Medulla oblongata (tissue), 1 donor: ENCODE results near the gene NT5C3B.
"Not testable (repeated sequence)": the region's sequence is repeated elsewhere in the genome, so short reads cannot be mapped to it uniquely, and the experiment has no call there.

Experiments
- DNase-seq: peaks from one replicate; pipeline ENCODE4 v3.0.0-alpha.2; 2015; ENCODE audit errors: extremely low spot score

Gene NT5C3B

DNA sequence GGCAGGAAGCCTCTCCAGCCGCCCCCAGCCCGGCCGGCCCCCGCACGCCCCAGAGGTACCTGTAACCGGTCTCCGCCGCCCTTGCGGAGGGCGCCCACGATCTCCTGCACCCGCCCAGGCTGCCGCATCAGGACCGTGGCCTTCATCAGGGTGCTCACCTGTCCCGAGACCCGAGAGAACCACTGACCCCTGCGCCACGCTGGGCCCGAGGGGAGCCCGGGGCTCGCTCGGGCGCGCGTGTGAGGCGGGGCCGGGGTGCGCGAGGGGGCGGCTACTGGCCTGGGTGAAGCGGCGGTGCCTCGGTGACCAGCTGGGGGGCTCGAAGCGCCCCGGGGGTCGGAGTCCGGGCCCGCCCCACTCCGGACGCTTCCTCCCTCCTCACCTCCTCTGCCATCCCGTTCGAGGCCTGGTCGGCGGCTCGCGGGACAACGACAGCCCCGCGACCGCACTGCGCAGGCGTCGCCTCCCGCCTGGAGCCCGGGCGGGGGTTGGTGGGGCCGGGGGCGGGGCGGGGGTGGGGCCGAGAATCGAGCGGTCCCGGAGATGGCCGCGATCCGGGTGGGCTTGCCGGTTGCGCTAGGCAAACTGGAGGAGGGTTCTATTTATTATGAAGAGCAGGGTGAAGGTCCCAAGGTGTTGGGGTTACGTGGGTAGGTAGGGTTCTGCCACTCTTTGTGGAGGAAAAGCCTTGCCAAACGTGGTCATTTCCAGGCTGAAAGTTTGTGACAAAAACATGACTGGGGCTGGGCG, at the start of gene NT5C3B:
Gene NT5C3B, minus strand, starts transcription at position 433 of the 750 bp plus-strand sequence. Its CDS starts 39 bp downstream, at position 394.
- DNase-seq, result peak; percentile 56

DNA sequence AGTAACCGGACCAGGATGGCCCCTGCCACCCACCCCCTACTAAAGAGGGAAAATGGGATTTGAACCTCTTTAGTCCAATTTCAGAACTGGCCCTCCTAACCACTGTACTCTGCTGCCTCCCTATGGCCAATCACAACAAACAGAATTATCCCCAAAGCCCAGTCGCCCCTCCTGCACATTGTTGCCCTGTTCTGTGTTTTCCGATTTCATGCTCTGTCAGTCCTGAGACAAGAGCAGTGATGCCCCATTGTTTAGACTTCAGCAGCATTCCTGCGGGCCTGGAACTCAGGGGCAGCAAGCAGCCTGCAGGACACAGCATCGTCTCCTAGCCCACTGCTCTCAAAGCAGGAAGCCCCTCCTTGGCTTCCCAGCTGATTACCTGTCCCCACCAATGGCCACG, 49.7 kb upstream of the NT5C3B start:
- no peak for DNase-seq

DNA sequence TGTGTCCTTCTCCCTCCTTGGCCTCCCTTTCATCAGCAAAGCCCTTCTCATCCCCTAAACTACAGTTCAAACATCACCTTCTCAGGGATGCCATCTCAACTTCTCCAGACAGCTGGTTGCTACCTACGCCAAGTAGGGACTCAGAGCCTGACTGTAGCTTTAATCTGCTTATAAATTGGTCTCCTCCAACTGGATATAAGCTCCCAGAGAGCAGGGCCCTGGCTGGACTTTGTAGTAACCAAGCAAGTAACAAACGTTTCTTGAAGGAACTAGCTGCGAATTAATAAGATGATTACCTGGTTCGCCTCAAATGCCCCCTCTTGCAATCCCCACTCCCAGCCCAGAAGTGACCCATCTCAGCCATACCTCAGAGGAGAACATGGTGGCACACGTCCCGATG, 46.7 kb upstream of the NT5C3B start:
- DNase-seq, result no peak

DNA sequence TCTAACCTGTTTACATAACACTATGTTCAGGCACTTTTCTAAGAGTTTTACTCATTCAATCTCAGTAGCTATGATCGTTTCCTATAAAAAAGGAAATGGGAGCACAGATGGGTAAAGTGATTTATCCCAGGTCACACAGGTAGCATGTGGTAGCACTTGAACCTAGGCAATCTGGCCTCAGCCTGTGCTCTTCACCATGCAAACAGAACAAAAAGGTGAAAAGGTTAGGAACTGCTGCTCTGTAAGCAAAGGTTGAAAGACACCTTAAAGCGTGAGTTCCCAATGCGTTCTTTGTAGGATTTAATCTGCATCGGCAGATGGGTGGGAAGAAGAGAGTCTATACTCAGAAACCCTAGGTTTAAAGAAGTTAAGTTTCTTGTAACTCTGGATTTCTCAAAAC, 44.1 kb upstream of the NT5C3B start:
- no peak for DNase-seq

DNA sequence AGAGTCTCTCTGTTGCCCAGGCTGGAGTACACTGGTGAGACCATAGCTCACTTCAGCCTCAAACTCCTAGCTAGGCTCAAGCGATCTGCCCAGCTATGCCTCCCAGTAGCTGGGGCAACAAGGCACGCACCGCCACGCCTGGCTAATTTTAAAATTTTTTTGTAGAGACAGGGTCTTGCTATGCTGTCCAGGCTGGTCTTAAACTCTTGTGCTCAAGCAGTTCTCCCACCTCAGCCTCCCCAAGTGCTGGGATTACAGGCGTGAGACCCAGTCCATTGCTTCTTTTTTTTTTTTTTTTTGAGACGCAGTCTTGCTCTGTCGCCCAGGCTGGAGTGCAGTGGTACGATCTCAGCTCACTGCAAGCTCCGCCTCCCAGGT, 38.2 kb upstream of the NT5C3B start:
- not testable (repeated sequence) for DNase-seq

DNA sequence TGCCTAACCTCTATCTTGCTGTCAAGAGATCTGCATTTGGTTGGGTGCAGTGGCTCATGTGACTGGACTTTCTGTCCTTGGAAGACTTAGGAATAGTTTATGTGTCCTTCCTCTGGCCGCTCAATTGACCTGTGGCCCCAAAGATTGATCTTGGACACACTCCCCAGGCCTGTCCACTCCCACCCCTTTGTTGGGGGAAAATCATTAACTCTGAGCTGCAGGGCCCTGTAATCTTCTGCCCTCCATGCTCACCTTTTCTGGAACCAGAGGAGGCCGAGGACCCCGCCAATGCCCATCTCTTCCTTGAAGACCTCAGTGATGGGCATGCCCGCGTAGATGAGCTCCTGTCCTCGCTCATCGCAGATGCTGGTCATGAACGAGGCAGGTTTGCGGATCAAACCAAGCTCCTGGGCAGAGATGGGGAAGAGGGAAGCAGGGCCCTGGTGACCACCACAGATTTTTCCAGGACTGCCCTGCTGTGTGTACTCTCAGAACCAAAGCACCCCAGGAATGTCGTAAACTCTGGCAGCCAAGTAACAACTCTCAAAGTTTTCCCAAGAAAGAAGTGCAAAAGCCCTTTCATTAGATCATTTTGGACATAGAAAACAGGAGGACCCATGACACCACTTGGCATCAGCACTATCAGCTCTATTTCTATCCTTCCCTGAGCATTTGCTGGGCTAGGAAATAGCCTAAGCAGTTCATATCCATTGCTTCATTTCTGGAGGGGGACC, 37.7 kb upstream of the NT5C3B start:
- no peak for DNase-seq

DNA sequence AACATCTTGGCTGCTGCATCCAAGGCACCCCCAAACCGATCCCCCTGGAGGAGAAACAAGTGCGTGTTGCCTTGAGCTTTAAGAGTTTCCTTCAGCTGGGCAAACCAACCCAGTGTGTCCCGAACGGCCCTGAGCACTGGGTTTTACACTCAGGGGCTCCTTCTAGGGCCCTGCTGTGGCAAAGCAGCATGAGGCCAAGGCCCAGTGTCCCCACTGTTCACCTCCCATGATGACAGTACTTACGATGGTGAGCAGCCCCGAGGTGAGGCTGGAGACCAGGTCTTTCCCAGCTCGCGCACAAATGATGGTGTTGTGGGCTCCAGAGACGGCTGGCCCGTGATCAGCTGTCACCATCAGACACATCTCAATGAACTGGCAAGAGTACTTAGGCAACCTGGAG, 35.8 kb upstream of the NT5C3B start:
- DNase-seq, result no peak

DNA sequence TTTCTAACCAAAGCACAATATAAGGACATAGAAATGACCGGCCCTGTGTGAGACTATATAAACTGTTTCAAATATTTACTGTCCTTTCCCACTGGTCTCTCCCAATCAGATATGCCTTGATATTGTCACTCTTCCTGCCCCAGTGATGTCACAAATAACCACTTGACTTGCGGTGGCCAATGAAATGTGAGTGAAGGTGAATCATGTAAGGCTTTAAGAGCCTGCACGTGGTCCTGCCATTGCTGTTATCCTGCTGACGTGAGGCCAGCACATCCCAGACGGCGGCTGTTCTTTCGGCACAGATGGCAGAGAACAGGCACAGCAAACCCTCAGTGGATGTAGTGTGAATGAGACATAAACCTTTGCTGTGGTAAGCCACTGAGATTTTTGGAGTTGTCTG, 34.6 kb upstream of the NT5C3B start:
- no peak for DNase-seq

DNA sequence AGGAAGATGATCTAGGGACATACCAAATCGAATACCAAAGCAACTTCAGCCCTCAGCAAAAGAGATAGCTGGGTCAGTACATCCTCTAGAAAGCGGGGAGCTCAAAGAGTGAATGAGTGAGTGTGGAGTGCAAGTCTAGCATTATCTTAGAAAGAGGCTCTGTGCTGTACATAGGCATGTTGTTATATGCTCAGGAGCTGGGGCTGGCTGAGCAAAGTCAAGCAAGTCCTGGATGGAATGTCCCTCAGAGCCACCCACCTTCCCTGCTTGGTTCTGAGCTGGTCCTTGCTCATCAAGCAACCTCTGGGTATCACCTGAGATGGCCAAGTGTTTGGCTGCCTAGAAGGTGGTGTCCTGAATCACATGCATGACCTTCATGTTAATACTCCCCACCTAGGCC, 34.1 kb upstream of the NT5C3B start:
- DNase-seq, result no peak

DNA sequence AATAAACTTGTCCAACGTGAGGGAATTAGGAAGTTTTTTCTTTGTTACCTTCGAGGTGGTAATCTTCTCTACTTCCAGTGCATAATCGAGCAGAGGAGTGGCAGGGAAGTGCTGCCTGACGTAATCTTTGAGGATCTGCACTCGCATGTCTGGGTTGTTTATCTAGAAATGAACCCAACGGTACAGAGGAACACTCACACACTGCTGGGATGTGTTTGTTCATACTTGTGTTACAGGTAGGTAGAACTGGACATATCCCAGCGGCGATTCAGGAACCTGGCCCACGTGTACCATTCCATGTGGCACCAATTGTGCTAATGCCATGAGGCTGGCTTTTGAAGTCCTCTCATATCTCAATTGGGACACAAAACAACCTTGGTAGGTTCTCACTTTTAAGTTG, 33.4 kb upstream of the NT5C3B start:
- DNase-seq, result no peak

DNA sequence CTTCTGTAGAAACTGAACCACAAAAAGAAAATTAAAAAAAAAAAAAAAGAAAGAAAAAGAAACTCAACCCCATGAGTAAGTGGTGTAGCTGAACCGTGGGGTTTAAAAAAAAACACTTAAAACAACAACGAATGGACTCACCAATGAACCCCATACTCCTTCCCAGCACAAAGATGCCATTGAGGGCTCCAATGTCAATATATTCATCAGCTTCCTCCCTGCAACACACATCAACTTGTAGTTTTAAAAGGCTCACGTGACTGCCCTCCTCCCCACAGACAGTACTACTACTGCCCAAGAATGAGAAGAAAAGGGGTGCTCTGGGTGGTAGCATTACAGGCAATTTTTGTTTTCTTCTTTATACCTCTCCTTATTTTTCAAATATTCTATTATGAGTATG, 32.5 kb upstream of the NT5C3B start:
- DNase-seq, result no peak

DNA sequence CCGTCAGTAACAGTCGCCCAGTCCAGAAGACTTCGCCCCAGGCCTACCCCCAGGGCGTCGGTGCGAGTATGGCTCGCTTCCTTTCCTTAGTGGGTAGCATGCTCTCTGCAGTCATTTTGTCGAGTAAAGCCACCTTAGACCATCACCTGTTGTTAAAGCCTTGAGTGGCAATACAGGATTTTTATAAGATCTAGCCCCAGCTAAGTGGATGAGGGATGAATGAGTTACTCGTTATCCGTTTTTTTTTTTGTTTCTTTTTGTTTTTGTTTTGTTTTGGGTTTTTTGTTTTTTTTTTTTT, 29.5 kb upstream of the NT5C3B start:
- DNase-seq, result no peak

DNA sequence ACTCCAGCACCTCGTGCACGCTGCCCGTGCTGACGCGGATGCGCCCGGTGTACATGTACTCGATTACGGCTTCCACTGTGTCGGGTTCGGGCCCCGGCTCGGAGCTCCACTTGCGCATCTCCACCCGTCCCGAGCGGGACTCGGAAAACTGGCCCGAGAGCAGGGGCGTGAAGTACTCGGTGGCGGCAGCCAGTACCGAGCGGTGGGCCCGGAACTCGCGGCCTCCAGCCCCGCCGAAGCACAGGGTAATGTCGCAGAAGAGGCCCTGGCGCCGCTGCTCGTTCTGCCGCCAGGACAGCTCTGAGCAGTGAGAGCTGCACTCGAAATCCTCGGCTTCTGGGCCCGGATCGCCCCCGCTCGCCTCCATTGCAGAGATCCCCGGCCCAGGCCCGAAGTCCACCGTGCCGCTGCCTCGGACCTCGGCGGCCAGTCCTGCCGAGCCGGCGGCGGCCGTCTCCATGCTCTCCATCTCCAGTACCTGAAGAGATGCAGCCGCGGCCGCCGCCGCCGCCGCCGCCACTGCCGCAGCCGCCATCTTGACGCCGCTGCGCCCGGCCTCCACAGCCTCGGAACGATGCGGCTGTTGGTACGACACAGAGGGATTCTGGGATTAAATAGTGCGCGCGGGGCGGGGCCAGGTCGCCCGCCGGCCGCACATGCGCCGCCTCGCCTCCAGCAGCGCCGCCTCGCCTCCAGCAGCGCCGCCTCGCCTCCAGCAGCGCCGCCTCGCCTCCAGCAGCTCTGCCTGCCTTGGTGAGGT, 29.0 kb upstream of the NT5C3B start, which contains the start of gene KLHL11:
Gene KLHL11, minus strand, starts transcription at position 588 of the 760 bp plus-strand sequence. Its CDS starts 53 bp downstream, at position 535.
- peak; percentile 91 for DNase-seq

DNA sequence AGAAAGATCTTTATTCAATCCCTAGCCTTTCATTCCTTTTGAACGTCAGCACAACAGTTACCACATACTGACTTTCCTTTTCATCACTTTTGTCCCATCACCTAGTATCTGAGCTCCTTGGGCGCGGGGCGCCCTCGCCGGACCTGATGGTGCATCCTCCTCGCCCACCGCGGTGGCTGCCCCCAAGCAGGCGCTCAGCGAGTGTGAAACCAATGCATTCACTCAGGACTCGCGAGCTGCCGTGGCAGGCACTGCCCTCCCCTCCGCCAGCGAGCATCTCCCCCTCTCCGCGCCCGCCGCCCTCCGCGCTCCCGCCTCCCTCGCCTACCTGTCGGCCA, 28.4 kb upstream of the NT5C3B start:
- no peak for DNase-seq

DNA sequence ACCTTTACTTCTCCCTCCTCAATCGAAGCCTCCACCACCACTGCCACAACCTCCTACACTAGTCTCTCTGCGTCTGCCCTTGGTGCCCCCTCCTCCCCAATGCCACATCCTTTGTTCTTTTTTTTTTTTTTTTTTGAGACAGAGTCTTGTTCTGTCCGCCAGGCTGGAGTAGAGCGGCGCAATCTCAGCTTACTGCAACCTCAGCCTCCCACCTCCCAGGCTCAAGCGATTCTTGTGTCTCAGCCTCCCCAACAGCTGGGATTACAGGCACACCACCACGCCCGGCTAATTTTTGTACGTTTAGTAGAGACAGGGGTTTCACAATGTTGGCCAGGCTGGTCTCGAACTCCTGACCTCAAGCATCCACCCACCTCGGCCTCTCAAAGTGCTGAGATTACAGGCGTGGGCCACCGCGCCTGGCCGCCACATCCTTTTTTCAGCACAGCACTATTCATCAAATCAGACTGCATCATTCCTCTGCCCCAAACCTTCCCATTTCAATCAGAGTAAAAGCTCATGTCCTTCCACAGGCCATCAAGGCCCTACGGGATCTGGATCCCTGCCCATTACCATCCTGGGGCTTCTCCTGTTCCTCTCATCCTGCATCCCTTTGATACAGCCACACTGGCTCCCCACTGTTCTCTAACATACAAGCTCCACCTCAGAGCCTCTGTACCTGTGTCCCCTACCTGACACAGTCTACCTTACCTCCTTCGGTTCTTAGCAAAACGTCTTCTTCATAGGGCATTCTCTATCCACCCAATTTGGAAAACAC, 27.2 kb upstream of the NT5C3B start:
- DNase-seq, result no peak

DNA sequence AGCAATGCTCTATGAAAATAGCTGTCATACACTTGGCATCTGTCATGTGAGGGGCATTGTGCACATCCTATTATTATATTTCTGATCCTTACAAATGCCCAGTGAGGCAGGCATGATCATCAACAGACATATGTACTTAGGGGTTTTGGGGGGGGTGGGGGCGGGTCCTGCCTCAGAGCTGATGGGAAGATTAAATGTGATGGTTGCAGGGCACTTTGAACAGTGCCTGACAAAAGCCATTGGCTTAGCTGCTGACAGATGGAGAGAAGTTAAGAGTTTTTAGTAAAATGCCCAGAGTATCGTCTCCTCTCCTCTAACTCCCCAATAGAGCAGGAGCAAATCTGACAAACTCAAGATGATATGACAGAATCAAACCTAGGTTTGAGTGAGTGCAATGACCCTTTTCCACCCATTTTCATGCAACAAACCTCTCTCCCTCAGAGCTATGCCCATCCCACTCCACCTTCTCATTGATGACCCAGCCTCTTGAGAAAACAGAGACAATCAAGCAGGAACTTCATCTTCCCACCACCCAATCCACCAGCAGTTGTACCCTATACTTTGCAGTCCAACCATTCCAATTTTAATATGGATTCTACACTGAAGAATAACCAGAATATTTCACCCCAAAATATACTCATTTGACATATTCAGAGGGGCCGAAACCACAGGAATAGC, 24.4 kb upstream of the NT5C3B start:
- DNase-seq, result no peak

DNA sequence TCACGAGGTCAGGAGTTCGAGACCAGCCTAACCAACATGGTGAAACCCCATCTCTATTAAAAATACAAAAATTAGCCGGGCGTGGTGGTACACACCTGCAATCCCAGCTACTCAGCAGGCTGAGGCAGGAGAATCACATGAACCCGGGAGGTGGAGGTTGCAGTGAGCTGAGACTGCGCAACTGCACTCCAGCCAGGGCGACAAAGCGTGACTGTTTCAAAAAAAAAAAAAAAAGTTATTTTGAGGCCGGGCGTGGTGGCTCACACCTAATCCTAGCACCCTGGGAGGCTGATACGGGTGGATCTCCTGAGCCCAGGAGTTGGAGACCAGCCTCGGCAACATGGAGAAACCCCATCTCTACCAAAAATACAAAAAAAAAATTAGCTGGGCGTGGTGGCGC, 15.3 kb upstream of the NT5C3B start:
- DNase-seq, result not testable (repeated sequence)

DNA sequence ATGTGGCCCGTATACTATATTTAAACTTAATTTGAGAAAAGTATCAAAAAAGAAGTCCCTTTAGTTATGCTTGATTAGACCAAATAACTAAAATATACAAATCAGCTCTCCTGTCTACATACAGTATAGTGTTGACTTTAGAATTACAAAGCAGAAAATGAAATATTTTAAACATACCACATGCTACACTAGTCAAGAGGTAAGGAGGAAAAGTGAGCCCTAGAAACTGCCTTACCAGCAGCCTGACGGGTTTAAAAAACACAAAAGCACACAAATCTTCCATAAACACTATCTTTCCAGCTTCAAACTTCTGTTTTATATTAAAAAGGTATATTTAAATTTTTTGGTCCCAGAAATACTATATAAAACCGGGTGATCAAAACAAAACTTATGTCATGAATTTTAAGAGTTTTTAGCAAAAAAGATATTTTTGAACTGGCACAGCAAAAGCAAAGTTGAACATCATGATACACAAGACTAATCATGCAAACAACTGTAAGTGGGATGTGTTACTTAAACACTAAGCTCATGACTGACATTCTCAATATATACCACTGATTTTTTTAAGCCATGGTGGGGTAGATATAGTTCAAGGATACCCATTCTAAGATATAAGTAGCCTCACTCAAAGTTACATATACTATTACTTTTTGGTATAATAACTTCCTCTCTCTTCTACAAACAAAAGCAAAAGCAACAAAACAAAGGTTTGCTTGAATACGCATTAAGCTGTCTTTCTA, 13.4 kb upstream of the NT5C3B start:
- DNase-seq, result no peak

DNA sequence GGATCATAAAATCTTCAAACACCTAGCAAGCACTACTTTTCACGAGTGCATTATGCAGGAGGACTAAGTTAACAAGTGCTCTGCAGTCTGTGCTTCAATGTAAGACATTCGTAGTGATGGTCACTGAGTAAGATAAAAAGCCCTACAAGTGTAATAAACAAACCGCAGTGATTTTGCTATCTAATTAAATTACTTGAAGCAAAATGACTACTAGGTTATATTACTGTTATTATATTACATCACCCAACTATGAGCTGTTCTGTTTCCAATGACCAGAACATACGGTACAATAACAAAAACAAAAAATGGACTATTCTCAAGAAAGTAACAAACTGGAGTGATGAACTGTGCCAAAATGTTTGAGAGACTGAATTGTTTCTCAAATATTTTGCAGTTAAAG, 12.8 kb upstream of the NT5C3B start:
- DNase-seq, result no peak

DNA sequence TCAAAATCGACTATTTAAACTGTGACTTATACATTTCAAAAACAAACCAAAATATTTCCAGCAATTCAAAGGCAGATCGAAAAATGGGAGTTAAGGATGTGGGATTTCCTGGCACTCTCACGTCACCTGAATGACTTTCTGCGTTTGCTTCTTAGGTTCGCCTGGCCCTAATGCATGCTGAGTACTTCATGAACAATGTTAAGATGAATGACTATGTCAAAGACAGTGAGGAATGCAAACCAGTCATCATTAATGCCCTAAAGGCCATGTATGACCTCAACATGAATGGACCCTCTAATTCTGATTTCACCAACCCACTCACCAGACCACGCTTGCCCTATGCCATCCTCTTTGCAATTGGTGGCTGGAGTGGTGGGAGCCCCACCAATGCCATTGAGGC, 8.9 kb upstream of the NT5C3B start:
- DNase-seq, result no peak

DNA sequence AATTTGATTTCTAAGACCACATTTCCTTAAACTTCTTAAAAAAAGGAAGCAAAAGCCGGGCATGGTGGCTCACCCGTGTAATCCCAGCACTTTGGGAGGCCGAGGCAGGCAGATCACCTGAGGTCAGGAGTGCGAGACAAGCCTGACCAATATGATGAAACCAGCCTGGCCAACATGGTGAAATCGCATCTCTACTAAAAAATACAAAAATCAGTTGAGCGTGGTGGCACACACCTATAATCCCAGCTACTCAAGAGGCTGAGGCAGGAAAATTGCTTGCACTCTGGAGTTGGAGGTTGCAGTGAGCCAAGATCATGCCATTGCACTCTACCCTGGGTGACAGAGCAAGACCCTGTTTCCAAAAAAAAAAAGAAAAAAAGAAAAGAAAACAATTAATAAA, 4.7 kb upstream of the NT5C3B start:
- DNase-seq, result not testable (repeated sequence)
